Endodermal cell (in vitro differentiated cells): Measurements from ENCODE around the gene LOXL1. TPM values are rescaled to one million over a fixed set of nuclear protein-coding genes. Genes with fewer than 3 reads are reported as not detected.

ENCODE experiments used
- DNase-seq: peaks from one replicate; pipeline ENCODE4 v3.0.0-alpha.2; 2017
- H3K27ac ChIP-seq: 2 replicates; pipeline ENCODE4 v1.5.1; 2013; ENCODE audit warnings: mild to moderate bottlenecking, low read depth, low read length, moderate library complexity
- H3K27me3 ChIP-seq: 2 replicates; pipeline ENCODE4 v1.6.1; 2013; ENCODE audit warnings: mild to moderate bottlenecking, low read length, moderate library complexity; ENCODE audit not compliant: insufficient read depth, control insufficient read depth, poor library complexity, severe bottlenecking
- H3K36me3 ChIP-seq: 2 replicates; pipeline ENCODE4 v1.7.0; 2013; ENCODE audit warnings: mild to moderate bottlenecking, low read length, moderate library complexity; ENCODE audit not compliant: control insufficient read depth, insufficient read depth
- H3K4me1 ChIP-seq: one replicate; pipeline ENCODE4 v1.7.0; 2013; ENCODE audit warnings: low read length; ENCODE audit not compliant: control insufficient read depth, insufficient read depth
- H3K4me3 ChIP-seq: 2 replicates; pipeline ENCODE4 v1.5.1; 2013; ENCODE audit warnings: mild to moderate bottlenecking, low read length, moderate library complexity
- H3K9ac ChIP-seq: 2 replicates; pipeline ENCODE4 v1.6.1; 2013; ENCODE audit warnings: mild to moderate bottlenecking, low read length, moderate library complexity; ENCODE audit not compliant: poor library complexity, severe bottlenecking; ENCODE audit errors: extremely low read depth
- H3K9me3 ChIP-seq: 2 replicates; pipeline ENCODE4 v1.6.1; 2013; ENCODE audit warnings: mild to moderate bottlenecking, low read length, moderate library complexity; ENCODE audit not compliant: control insufficient read depth
- H3K27ac Mint-ChIP-seq: 2 replicates; pipeline ENCODE4 v1.8.0; 2020; ENCODE audit warnings: mixed read lengths
- H3K27me3 Mint-ChIP-seq: 2 replicates; pipeline ENCODE4 v1.8.0; 2021; ENCODE audit warnings: mild to moderate bottlenecking, mixed read lengths; ENCODE audit not compliant: insufficient read depth
- H3K36me3 Mint-ChIP-seq: 2 replicates; pipeline ENCODE4 v1.8.0; 2020; ENCODE audit warnings: low read depth, mixed read lengths
- H3K4me1 Mint-ChIP-seq: 2 replicates; pipeline ENCODE4 v1.8.0; 2020; ENCODE audit warnings: mixed read lengths
- H3K4me3 Mint-ChIP-seq: 2 replicates; pipeline ENCODE4 v1.8.0; 2020; ENCODE audit warnings: mild to moderate bottlenecking, moderate library complexity, mixed read lengths
- H3K9me3 Mint-ChIP-seq: 2 replicates; pipeline ENCODE4 v1.8.0; 2020; ENCODE audit warnings: mild to moderate bottlenecking, mixed read lengths
- WGBS, 2 experiments: methylation state at CpG; one replicate each; pipeline versions ENCODE4 v1.1.5 to v1.1.7; 2013; ENCODE audit warnings: missing lambda C conversion rate in 2 of 2, mixed read lengths in 1 of 2; ENCODE audit not compliant: insufficient coverage in 1 of 2, insufficient read length in 1 of 2; 5-methylcytosine and 5-hydroxymethylcytosine counted together
- total RNA-seq, 2 donors: library from RNA; stranded (reverse); fragmentation: NEBNext Ultra II Directional in 1 of 2; extraction: Animal tissue kit (Norgen Biotek cat#: 25700) in 1 of 2; gene quantifications; 2 replicates in 1 of 2; 3 replicates in 1 of 2; pipeline ENCODE4 v1.2.1, GENCODE V29; 2021
- TF ChIP-seq, protein P1 (sequence below): fragments of 200-600 bp; sonication (generic); conservative IDR thresholded peaks from 2 replicates; pipeline ENCODE4 v1.5.0; 2021; ENCODE audit warnings: antibody characterized with exemption, mild to moderate bottlenecking

Gene LOXL1
- total RNA-seq, 2 donors from 2014 or later: 21.3 to 31.8 TPM

DNA sequence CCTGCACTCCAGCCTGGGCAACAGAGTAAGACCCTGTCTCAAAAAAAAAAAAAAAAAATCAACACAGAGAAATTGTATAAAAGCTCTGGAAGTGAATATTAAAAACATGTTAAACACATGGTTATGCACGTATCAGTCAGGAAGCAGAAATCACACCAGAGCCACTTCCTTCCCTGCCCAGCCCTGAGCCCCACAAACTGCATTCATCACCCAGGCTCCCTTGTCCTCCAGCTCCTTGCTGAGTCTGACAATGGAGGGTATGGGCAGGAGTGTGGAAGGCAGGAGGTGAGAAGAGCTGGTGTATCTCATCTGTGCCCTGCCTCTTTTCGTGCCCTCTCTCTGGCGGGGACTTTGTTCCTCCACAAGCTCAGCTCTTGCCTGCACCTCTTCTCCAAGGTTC, 12.1 kb upstream of the LOXL1 start:
- no peak overlapping the region for H3K27ac Mint-ChIP-seq
- Histone ChIP-seq H3K36me3 (peaks cover 4% of the 10 kb centered on the region), H3K9ac (no peak overlapping the region), H3K27me3 (no peaks in the 10 kb centered on the region), H3K4me3 (no peak overlapping the region), H3K27ac (no peak overlapping the region), H3K9me3 (peaks cover 14% of the 10 kb centered on the region), H3K4me1 (no peaks in the 10 kb centered on the region)
- no peaks in the 10 kb centered on the region for H3K4me1 Mint-ChIP-seq
- H3K4me3 Mint-ChIP-seq: no peak overlapping the region
- no peak for DNase-seq
- no peaks in the 10 kb centered on the region for H3K27me3 Mint-ChIP-seq
- TF ChIP-seq, protein P1, sequence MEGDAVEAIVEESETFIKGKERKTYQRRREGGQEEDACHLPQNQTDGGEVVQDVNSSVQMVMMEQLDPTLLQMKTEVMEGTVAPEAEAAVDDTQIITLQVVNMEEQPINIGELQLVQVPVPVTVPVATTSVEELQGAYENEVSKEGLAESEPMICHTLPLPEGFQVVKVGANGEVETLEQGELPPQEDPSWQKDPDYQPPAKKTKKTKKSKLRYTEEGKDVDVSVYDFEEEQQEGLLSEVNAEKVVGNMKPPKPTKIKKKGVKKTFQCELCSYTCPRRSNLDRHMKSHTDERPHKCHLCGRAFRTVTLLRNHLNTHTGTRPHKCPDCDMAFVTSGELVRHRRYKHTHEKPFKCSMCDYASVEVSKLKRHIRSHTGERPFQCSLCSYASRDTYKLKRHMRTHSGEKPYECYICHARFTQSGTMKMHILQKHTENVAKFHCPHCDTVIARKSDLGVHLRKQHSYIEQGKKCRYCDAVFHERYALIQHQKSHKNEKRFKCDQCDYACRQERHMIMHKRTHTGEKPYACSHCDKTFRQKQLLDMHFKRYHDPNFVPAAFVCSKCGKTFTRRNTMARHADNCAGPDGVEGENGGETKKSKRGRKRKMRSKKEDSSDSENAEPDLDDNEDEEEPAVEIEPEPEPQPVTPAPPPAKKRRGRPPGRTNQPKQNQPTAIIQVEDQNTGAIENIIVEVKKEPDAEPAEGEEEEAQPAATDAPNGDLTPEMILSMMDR: no peak
- WGBS, 2 experiments: 69 to 87% methylated on average over 2 to 3 of the region's 3 CpGs
- peaks cover 21% of the 10 kb centered on the region for H3K36me3 Mint-ChIP-seq
- H3K9me3 Mint-ChIP-seq: peaks cover 11% of the 10 kb centered on the region

DNA sequence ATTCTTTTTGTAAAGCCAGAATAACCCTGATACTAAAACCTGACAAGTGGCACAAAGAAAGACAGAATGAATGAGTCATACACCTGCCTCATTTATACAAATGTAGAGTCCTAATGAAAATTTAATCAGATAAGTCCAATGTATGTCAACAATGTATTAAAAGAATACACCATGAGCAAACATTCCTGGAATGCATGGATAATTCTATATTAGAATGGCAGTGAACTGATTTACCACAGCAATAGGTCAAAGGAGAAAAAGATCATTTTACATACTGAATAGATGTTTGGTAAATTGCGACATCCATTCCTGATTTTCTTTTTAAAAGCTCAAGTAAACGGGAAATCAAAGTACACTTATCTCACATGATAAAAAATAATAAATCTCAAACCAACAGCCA, 11.2 kb upstream of the LOXL1 start:
- H3K4me1 ChIP-seq: no peaks in the 10 kb centered on the region
- H3K36me3 ChIP-seq: peaks cover 4% of the 10 kb centered on the region
- DNase-seq: no peak
- Mint-ChIP-seq H3K27ac (no peak overlapping the region), H3K4me1 (no peaks in the 10 kb centered on the region), H3K27me3 (no peaks in the 10 kb centered on the region), H3K9me3 (peaks cover 11% of the 10 kb centered on the region), H3K4me3 (no peak overlapping the region), H3K36me3 (peaks cover 21% of the 10 kb centered on the region)
- peaks cover 14% of the 10 kb centered on the region for H3K9me3 ChIP-seq
- TF ChIP-seq, protein P1: no peak
- H3K4me3 ChIP-seq: no peak overlapping the region
- WGBS, 2 experiments: 87% methylated on average over 2 of the region's 2 CpGs; no CpG with 5 or more reads in 1 of the 2 experiments
- H3K27me3 ChIP-seq: no peaks in the 10 kb centered on the region
- no peak overlapping the region for H3K9ac ChIP-seq
- peak overlapping the region; percentile 44 for H3K27ac ChIP-seq

DNA sequence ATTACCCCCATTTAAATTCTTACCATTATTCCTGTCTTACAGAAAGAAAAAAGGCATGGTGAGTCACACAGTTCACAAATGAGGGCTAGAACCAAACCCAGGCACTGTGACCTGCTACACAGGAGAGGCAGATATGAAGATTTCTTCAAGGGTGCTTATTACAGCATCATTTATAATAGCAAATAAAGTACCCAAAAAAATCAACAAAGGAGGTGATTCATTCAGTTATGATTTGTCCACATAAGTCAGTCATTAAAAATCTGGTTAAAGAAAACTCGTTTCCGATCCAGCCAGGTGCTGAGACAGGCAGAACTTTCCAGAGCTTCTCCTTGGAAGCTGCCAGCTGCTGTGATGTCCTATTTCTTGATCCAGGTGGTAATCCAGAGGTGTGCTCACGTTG, 7.5 kb upstream of the LOXL1 start:
- peaks cover 20% of the 10 kb centered on the region for H3K4me1 Mint-ChIP-seq
- no peak for DNase-seq
- H3K36me3 Mint-ChIP-seq: peaks cover 21% of the 10 kb centered on the region
- WGBS, 2 experiments: 92 to 100% methylated on average over 2 to 3 of the region's 3 CpGs
- no peaks in the 10 kb centered on the region for H3K27me3 ChIP-seq
- peaks cover 11% of the 10 kb centered on the region for H3K9me3 Mint-ChIP-seq
- TF ChIP-seq, protein P1: no peak
- peaks cover 4% of the 10 kb centered on the region for H3K36me3 ChIP-seq
- H3K4me3 ChIP-seq: no peak overlapping the region
- H3K9me3 ChIP-seq: peaks cover 14% of the 10 kb centered on the region
- peaks cover 19% of the 10 kb centered on the region for H3K4me1 ChIP-seq
- no peak overlapping the region for H3K9ac ChIP-seq
- H3K27ac Mint-ChIP-seq: no peak overlapping the region
- no peak overlapping the region for H3K27ac ChIP-seq
- no peaks in the 10 kb centered on the region for H3K27me3 Mint-ChIP-seq
- no peak overlapping the region for H3K4me3 Mint-ChIP-seq
